ENCODE results near the gene COL6A1. TPM values are rescaled to one million over a fixed set of nuclear protein-coding genes. Genes with fewer than 3 reads are reported as not detected.

The COL6A1 gene
- total RNA-seq, 4 donors from 2014 or later, result 94.9 to 265 (median 133) TPM

DNA sequence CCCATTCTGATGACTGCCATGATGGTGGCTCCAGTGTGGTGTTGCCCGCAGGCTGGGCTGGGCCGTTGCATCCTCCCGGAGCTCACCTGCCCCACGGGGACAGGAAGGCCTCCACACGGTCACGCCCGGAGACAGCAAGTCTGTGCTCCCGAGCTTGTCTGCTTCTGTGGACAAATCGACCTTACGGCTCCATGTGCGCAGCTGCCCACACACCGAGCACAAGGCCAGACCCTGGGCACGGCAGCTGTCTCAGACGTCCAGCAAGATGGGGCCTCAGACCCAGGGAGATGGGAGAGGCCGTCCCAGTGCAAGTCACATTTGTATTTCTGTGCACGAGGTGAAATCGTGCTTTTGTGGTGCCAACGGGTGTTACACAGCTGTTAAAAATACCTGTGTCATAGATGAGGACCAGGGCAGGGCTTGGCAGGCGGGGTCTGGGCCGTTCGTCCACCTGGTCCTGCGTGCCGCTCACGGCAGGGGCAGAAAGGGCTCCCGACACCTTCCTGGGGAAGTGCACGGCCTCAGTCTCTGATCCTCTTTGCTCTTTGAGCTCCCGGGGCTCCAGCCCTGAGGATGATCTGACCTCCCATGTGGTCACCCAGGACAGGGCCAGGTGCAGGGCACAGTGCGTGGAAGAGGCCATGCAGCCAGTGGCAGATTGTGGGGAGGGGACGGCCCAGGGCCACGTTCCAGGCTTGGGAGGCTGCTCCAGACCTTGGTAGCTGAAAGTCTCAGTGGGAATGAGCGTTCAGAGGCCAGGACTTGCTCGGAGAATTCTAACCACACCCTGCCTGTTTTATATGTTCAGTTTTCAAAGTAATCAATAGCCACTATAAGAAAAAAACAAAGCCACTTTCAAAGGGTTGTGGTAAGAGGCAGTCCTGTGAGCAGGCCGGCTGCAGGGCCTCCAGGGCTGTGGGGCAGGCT lies 13.5 kb downstream of the COL6A1 start:
- 76 to 81% methylated on average over 31 to 33 of the region's 33 CpGs for WGBS, 2 donors
- intact Hi-C loops (cut with DNase I; ENCODE audit: low total_unique reads), result no loop called here
- H3K4me3 ChIP-seq (ENCODE audit: low read depth, poor library complexity, severe bottlenecking), result no peak overlapping the region
- DNase-seq (ENCODE audit: low spot score in 2 of 2), result peak in 1 of 2 donors; percentile 83
- no peak for TF ChIP-seq POLR2A (IDR thresholded peaks at IDR 0.05)
- TF ChIP-seq, protein P1, sequence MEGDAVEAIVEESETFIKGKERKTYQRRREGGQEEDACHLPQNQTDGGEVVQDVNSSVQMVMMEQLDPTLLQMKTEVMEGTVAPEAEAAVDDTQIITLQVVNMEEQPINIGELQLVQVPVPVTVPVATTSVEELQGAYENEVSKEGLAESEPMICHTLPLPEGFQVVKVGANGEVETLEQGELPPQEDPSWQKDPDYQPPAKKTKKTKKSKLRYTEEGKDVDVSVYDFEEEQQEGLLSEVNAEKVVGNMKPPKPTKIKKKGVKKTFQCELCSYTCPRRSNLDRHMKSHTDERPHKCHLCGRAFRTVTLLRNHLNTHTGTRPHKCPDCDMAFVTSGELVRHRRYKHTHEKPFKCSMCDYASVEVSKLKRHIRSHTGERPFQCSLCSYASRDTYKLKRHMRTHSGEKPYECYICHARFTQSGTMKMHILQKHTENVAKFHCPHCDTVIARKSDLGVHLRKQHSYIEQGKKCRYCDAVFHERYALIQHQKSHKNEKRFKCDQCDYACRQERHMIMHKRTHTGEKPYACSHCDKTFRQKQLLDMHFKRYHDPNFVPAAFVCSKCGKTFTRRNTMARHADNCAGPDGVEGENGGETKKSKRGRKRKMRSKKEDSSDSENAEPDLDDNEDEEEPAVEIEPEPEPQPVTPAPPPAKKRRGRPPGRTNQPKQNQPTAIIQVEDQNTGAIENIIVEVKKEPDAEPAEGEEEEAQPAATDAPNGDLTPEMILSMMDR (IDR thresholded peaks at IDR 0.05), result no peak

DNA sequence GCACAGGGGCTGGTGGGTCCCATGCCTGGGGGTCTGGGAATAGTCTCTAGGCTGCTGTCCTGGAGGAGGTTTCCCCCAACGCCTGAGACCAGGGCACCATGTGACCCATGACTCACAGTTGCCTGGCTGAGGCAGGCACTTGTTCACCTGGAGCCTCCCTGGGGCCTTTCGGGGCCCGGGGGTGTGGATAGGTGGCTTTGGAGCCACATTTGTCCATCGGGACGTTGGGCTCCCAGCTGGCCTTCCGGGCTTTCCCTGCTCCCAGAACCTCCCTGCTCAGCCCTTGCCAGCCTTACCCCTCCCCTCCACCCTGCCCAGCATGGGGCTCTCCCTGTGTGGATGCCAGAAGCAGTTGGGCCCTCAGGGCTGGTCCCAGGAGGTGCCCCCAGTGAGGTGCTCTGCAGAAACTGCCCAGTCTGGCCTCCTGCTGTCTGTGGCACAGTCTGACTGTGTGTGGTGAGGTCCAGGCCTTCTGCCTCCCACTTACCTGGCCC lies 14.2 kb downstream of the COL6A1 start:
- peak in 1 of 2 donors; percentile 82 for DNase-seq (ENCODE audit: low spot score in 2 of 2)
- 0 to 35% methylated on average over 1 to 5 of the region's 6 CpGs for WGBS, 2 donors
- TF ChIP-seq, protein P1 (IDR thresholded peaks at IDR 0.05), result no peak
- intact Hi-C loops (cut with DNase I; ENCODE audit: low total_unique reads), result no loop called here
- no peak overlapping the region for H3K4me3 ChIP-seq (ENCODE audit: low read depth, poor library complexity, severe bottlenecking)

DNA sequence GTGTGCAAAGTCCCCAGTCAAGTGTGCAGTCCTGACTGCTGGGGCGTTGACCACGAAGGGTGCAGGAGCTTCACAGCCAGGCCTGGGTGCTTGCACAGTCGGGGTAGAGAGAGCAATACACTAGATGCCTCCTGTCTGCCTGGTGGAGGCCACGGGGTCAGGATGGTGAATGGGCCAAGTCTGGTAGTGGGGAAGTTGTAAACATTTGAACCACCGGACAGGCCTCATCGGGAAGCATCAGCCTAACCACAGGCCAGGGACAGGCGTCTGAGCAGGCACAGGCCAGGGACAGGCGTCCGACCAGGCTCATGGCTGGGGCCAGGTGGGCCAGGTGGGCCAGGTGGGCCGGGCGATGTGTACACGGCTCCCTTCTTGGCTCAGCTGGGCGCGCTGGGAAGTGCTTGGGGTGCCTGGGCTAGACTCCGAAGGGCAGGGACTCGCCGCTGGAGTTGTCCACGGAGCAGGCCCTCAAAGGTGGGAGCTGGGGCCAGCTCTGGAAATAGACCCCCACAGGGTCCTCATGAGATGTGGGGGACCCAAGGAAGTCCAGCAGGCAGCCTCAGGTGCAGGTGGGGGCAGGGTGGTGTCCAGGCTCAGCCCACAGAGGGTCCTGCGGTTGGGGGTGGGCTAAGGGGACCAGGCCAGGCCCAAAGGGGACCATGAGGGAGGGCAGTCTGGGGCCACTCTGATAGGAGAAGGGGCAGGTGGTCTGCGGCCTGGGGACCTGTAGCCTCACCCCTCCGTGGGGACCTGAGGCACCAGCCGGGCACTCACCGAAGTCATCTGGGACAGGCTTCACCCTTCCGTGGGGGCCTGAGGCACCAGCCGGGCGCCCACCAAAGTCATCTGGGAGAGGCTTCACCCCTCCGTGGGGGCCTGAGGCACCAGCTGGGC lies 15.0 kb downstream of the COL6A1 start:
- intact Hi-C loops (cut with DNase I; ENCODE audit: low total_unique reads), result no loop called here
- 89 to 92% methylated on average over 20 to 27 of the region's 27 CpGs for WGBS, 2 donors
- TF ChIP-seq POLR2A (IDR thresholded peaks at IDR 0.05), result no peak
- peak in 1 of 2 donors; percentile 81 for DNase-seq (ENCODE audit: low spot score in 2 of 2)
- no peak overlapping the region for H3K4me3 ChIP-seq (ENCODE audit: low read depth, poor library complexity, severe bottlenecking)

DNA sequence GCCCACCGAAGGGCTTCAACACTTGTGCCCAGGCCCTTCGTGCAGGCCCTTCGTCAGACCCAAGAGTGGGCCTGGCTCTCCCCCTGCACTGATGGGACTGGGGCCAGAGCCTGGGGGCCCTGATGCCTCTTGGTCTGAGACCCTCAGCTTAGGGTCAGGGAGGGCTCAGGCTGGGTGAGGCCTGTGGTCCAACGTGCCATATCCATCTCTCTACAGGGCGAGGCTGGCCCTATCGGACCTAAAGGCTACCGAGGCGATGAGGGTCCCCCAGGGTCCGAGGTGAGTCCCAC lies 15.6 kb downstream of the COL6A1 start:
- intact Hi-C loops (cut with DNase I; ENCODE audit: low total_unique reads), result no loop called here
- WGBS, 2 donors, result 80 to 100% methylated on average over 2 to 9 of the region's 9 CpGs
- DNase-seq (ENCODE audit: low spot score in 2 of 2), result peak in 1 of 2 donors; percentile 76
- TF ChIP-seq, protein P1 (IDR thresholded peaks at IDR 0.05), result no peak
- TF ChIP-seq POLR2A (IDR thresholded peaks at IDR 0.05), result no peak
- no peak overlapping the region for H3K4me3 ChIP-seq (ENCODE audit: low read depth, poor library complexity, severe bottlenecking)

DNA sequence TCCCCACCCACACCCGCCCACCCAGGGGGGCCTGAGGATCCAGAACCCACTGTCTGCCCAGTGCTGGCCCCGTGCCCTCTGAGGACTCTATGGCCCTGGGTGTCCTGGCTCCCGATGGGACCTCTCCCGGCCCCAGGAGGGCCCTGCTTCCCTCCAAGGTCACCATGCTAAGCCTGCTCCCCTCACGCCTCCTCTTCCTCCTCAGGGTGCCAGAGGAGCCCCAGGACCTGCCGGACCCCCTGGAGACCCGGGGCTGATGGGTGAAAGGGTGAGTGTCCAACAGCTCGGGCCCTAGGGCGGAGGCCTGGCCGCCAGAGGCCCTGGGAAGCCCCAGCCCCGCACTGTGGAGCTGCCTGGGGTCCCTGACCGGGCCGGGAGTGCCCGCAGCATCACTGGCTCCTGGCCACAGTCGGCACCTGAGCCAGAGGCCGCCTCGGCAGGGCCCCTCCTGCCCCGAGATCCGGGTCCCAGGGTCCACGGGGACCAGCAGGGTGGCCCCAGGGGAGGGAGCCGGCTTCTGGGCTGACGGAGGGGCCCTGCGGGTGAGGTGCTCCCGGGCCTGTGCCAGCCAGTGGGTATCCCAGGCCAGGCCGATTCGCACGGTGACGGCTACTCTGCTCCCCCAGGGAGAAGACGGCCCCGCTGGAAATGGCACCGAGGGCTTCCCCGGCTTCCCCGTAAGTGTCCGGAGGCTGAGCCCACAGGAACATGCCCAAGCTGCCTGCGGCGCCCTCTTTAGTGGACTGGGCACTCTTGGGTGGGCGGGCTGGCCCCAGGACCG lies 16.1 kb downstream of the COL6A1 start:
- no peak overlapping the region for H3K4me3 ChIP-seq (ENCODE audit: low read depth, poor library complexity, severe bottlenecking)
- WGBS, 2 donors, result 91 to 95% methylated on average over 22 to 28 of the region's 38 CpGs
- TF ChIP-seq, protein P1 (IDR thresholded peaks at IDR 0.05), result no peak
- intact Hi-C loops (cut with DNase I; ENCODE audit: low total_unique reads), result no loop called here
- DNase-seq (ENCODE audit: low spot score in 2 of 2), result peak in 1 of 2 donors; percentile 80
